Endothelial cell of umbilical vein (primary cell): ENCODE data around the gene ZDHHC19. TPM values are rescaled to one million over a fixed set of nuclear protein-coding genes. Genes with fewer than 3 reads are reported as not detected.

ENCODE experiments used
- BruUV-seq: library from RNA; stranded (reverse); fragments of 400-500 nt; replicated peaks from 2 replicates; lab custom pipeline; 2021; lab: Mats Ljungman, UMichigan
- CTCF ChIA-PET: fragments of 300-600, 350-600 bp; sonication (Branson Sonifier 250); formaldehyde crosslinking; loops from one replicate; lab custom pipeline; 2021; ENCODE audit warnings: antibody characterized with exemption, inconsistent platforms; lab: Charles Lee
- POLR2A ChIA-PET: fragments of 300-600, 350-600 bp; sonication (Branson Sonifier 250); formaldehyde crosslinking; loops from one replicate; lab custom pipeline; 2021; ENCODE audit warnings: antibody characterized with exemption, inconsistent platforms; lab: Charles Lee
- DNase-seq: peaks from one replicate; pipeline ENCODE4 v3.0.0-alpha.2; 2011; ENCODE audit warnings: low read depth, low spot score
- FAIRE-seq: peaks from 2 replicates; lab custom pipeline; 2011; peaks lifted over from hg19 to GRCh38; lab: Jason Lieb, UNC
- H2AFZ ChIP-seq: 2 replicates; pipeline ENCODE4 v1.6.0; 2012; ENCODE audit warnings: low read depth, low read length, control low read depth, inconsistent platforms
- H3K27ac ChIP-seq: 2 replicates; pipeline ENCODE4 v1.5.1; 2011; ENCODE audit warnings: low read depth, mild to moderate bottlenecking, control low read depth, low read length, moderate library complexity; ENCODE audit not compliant: insufficient read depth
- H3K27me3 ChIP-seq, 2 experiments: 2 replicates each; pipeline versions ENCODE4 v1.6.0 to v1.6.1; 2011; ENCODE audit warnings: low read length in 2 of 2, mixed read lengths in 1 of 2; ENCODE audit not compliant: control insufficient read depth in 2 of 2, insufficient read depth in 2 of 2
- H3K36me3 ChIP-seq, 2 experiments: 2 replicates in 1 of 2; 3 replicates in 1 of 2; pipeline ENCODE4 v1.5.1; 2011; ENCODE audit warnings: low read length in 2 of 2, mild to moderate bottlenecking in 1 of 2, moderate library complexity in 1 of 2; ENCODE audit not compliant: control insufficient read depth in 2 of 2, insufficient read depth in 2 of 2; ENCODE audit errors: extremely low read depth in 1 of 2
- H3K4me1 ChIP-seq: 3 replicates; pipeline ENCODE4 v1.5.1; 2011; ENCODE audit warnings: mild to moderate bottlenecking, low read length; ENCODE audit not compliant: control insufficient read depth, insufficient read depth; ENCODE audit errors: extremely low read depth
- H3K4me2 ChIP-seq: 2 replicates; pipeline ENCODE4 v1.6.1; 2011; ENCODE audit warnings: low read length, control low read depth, mixed read lengths; ENCODE audit not compliant: insufficient read depth
- H3K4me3 ChIP-seq, 3 experiments: fragments of 200-600 bp in 1 of 3; sonication (generic), shearing (Covaris generic) in 1 of 3; replicated peaks in 1 of 3; 2 replicates each; pipeline ENCODE4 v1.5.1; 2011 to 2016; ENCODE audit warnings: control low read depth in 3 of 3, low read length in 3 of 3, mild to moderate bottlenecking in 2 of 3, inconsistent platforms in 1 of 3, low read depth in 1 of 3, moderate library complexity in 1 of 3; ENCODE audit not compliant: insufficient read depth in 1 of 3
- H3K79me2 ChIP-seq: 2 replicates; pipeline ENCODE4 v1.6.0; 2012; ENCODE audit warnings: low read length, inconsistent platforms; ENCODE audit not compliant: control insufficient read depth, insufficient read depth
- H3K9ac ChIP-seq: replicated peaks from 2 replicates; pipeline ENCODE3; 2011; ENCODE audit warnings: low read length, control low read depth; ENCODE audit not compliant: insufficient read depth; ENCODE audit errors: extremely low read depth
- H3K9me1 ChIP-seq: replicated peaks from 3 replicates; pipeline ENCODE4 v1.6.0; 2011; ENCODE audit warnings: mild to moderate bottlenecking, low read length; ENCODE audit not compliant: control insufficient read depth, insufficient read depth; ENCODE audit errors: extremely low read depth
- H3K9me3 ChIP-seq: replicated peaks from 2 replicates; pipeline ENCODE4 v1.5.1; 2012; ENCODE audit warnings: low read length, inconsistent platforms; ENCODE audit not compliant: control insufficient read depth, insufficient read depth
- H4K20me1 ChIP-seq: replicated peaks from 2 replicates; pipeline ENCODE3; 2011; ENCODE audit warnings: mild to moderate bottlenecking, low read length; ENCODE audit not compliant: control insufficient read depth, insufficient read depth; ENCODE audit errors: extremely low read depth
- EZH2 ChIP-seq: IDR thresholded peaks from 2 replicates; pipeline ENCODE4 v1.6.1; 2012; ENCODE audit warnings: borderline replicate concordance, low read depth, mild to moderate bottlenecking, moderate library complexity, low read length, inconsistent platforms; ENCODE audit not compliant: severe bottlenecking
- FOS ChIP-seq: IDR thresholded peaks from 2 replicates; pipeline ENCODE4 v1.6.1; 2011; ENCODE audit warnings: mild to moderate bottlenecking, low read length, moderate library complexity, borderline replicate concordance; ENCODE audit not compliant: insufficient read depth
- JUN ChIP-seq: IDR thresholded peaks from 2 replicates; pipeline ENCODE4 v1.6.1; 2011; ENCODE audit warnings: borderline replicate concordance, low read depth; ENCODE audit not compliant: insufficient read length, insufficient read depth
- MYC ChIP-seq: IDR thresholded peaks from one replicate; pipeline ENCODE4 v1.6.1; 2011; ENCODE audit warnings: mild to moderate bottlenecking, low read depth, low read length
- POLR2A ChIP-seq: IDR thresholded peaks from 2 replicates; pipeline ENCODE4 v1.6.1; 2012; ENCODE audit warnings: low read depth, mild to moderate bottlenecking, control low read depth, low read length
- POLR2AphosphoS5 ChIP-seq: IDR thresholded peaks from 2 replicates; pipeline ENCODE4 v1.6.1; 2012; ENCODE audit warnings: low read depth, mild to moderate bottlenecking, control low read depth, low read length, moderate library complexity; ENCODE audit not compliant: insufficient read depth
- dilution Hi-C: fragments of 300-500 bp; cut with MboI; formaldehyde crosslinking; loops from one replicate; pipeline ENCODE4 v1.15.0; 2019; ENCODE audit warnings: low sequenced_read_pairs; ENCODE audit not compliant: extremely low pct_ligation_motif_present
- intact Hi-C: fragments of 100-400 bp; cut with micrococcal nuclease; formaldehyde crosslinking; loops from one replicate; pipeline ENCODE4 v1.10.0; 2022
- polyA plus RNA-seq, 4 experiments: library from polyadenylated mRNA; depleted of rRNA in 3 of 4; stranded (reverse) in 3 of 4; unstranded in 1 of 4; fragments of >200 nt; gene quantifications; 2 replicates each; pipeline versions ENCODE4 v1.2.1 to v1.2.3, GENCODE V29; 2011 to 2012; ENCODE audit warnings: missing spikeins in 1 of 4
- total RNA-seq: library from RNA; stranded (reverse); gene quantifications from 2 replicates; pipeline ENCODE4 v1.2.3, GENCODE V29; 2021
- TF ChIP-seq, protein P1 (sequence below): IDR thresholded peaks from 2 replicates; pipeline ENCODE4 v1.6.1; 2011; ENCODE audit not compliant: insufficient read depth, insufficient read length
- TF ChIP-seq, protein P2 (sequence below), 2 donors: IDR thresholded peaks; 1 replicate in 1 of 2; 2 replicates in 1 of 2; pipeline ENCODE4 v1.5.1; 2011; ENCODE audit warnings: low read length in 2 of 2, mild to moderate bottlenecking in 2 of 2, moderate library complexity in 2 of 2, control low read depth in 1 of 2, inconsistent platforms in 1 of 2, low read depth in 1 of 2; ENCODE audit not compliant: insufficient read depth in 1 of 2; ENCODE audit errors: extremely low read depth in 1 of 2

ZDHHC19 gene
- total and polyA plus RNA-seq, 2 donors (not counting 3 experiments of a cell fraction or from before 2014, with no cell fraction given): not detected

DNA sequence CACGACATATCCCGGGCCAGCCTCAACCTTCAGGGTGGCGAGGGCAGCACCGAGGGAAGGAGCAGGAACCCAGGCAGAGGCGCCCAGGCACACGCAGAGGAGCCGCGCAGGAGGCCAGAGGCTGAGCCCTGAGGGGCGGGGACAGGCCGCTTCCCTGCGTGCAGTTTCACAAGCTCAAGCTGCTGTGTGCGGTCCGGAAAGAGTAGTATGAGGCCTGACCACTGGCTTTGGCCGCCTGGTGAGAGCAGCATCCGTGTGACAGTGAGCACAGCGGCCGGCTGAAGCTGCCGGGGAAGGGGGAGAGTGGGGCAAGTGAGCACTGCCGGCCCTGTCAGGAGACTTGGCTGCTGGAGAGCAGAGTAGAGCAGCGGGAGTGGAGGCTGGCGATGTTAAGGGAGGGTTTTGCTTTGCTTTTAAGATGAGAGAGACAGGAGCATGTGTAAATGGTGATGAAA lies 8.7 kb downstream of the ZDHHC19 start:
- DNase-seq: no peak
- dilution Hi-C loops: no loop called here
- no peak overlapping the region for H2AFZ ChIP-seq

DNA sequence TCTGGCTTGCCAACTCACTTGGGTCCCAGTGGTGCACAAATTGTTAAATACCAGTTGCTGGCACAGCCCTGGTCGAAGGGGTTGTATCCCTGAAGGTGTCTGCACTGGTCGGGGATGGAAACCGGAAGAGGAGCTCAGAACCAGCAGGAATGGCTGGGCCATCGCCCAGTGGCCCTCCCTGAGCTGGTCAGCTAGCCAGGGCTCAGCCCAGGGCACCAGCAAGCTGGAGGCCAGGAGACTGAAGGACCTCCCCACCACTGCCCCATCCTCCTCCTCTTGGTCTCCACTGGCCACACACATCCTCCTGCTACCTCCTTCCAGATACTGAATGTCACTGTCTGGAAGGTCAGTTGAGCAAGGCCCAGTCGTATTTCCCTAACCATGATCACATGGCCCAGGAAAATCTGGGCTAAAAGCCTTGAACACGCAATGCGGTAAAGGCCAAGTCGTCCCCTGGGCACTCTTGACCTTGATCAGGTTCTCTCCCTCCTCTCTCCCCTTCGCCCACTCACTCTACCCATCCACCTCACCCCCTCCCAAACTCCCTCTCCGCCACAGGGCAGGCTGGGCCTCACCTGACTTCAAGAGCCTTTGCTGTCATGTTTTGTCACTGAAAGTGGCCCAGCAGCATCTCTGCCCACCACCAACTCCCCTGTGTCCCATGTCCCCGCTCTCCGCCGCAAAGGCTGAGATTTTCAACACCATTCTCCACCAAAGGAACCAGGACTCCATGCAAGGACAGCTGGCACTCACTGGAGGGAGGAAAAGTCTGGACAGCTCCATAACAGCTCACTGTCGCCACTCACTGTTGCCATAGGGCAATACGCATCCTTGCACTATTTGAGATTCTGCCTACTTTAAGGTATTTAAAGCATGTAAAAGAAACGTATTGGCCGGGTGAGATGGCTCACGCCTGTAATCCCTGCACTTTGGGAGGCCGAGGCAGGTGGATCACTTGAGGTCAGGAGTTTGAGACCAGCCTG lies 12.1 kb downstream of the ZDHHC19 start:
- Histone ChIP-seq H3K79me2 (no peaks in the 10 kb centered on the region), H3K27me3 (peaks cover 2% of the 10 kb centered on the region in 2 experiments), H3K27ac (no peak overlapping the region), H3K4me2 (no peak overlapping the region), H3K36me3 (no peaks in the 10 kb centered on the region), H3K4me3 (no peak overlapping the region), H3K9me3 (no peaks in the 10 kb centered on the region), H3K9ac (no peak overlapping the region), H2AFZ (no peak overlapping the region), H3K9me1 (no peaks in the 10 kb centered on the region), H4K20me1 (no peaks in the 10 kb centered on the region), H3K4me1 (no peaks in the 10 kb centered on the region)
- TF ChIP-seq, protein P1, sequence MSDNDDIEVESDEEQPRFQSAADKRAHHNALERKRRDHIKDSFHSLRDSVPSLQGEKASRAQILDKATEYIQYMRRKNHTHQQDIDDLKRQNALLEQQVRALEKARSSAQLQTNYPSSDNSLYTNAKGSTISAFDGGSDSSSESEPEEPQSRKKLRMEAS: no peak
- TF ChIP-seq FOS (no peak), POLR2AphosphoS5 (no peak)
- TF ChIP-seq, protein P2, sequence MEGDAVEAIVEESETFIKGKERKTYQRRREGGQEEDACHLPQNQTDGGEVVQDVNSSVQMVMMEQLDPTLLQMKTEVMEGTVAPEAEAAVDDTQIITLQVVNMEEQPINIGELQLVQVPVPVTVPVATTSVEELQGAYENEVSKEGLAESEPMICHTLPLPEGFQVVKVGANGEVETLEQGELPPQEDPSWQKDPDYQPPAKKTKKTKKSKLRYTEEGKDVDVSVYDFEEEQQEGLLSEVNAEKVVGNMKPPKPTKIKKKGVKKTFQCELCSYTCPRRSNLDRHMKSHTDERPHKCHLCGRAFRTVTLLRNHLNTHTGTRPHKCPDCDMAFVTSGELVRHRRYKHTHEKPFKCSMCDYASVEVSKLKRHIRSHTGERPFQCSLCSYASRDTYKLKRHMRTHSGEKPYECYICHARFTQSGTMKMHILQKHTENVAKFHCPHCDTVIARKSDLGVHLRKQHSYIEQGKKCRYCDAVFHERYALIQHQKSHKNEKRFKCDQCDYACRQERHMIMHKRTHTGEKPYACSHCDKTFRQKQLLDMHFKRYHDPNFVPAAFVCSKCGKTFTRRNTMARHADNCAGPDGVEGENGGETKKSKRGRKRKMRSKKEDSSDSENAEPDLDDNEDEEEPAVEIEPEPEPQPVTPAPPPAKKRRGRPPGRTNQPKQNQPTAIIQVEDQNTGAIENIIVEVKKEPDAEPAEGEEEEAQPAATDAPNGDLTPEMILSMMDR (IDR thresholded peaks at IDR 0.05; ENCODE audit: extremely low read depth in 1 of 2, insufficient read depth in 1 of 2, low read depth in 1 of 2, low read length in 2 of 2): peak in 1 of 2 donors; percentile 9
- no peak for FAIRE-seq
- no TSS peak for BruUV-seq
- POLR2A ChIA-PET: no interaction called here
- CTCF ChIA-PET: interaction anchor here (0.6 to 2.5 kb wide), 9 partner anchors 14 to 348 kb away, joined by 3 to 31 read pairs (median 4); no protein-coding TSS in a partner anchor
- DNase-seq: no peak
- intact Hi-C loops (loop anchor here (5.0 kb wide), 1 partner anchor 318 kb away; the partner anchor contains the start of gene SMCO1), dilution Hi-C loops (no loop called here)

More for the DNA sequence above, 8.7 kb downstream of the ZDHHC19 start:
- no peak for FAIRE-seq
- Histone ChIP-seq H4K20me1 (no peaks in the 10 kb centered on the region), H3K36me3 (no peaks in the 10 kb centered on the region), H3K27ac (no peak overlapping the region), H3K9me3 (no peaks in the 10 kb centered on the region), H3K4me1 (no peaks in the 10 kb centered on the region), H3K79me2 (no peaks in the 10 kb centered on the region), H3K4me3 (no peak overlapping the region), H3K4me2 (no peak overlapping the region), H3K9ac (no peak overlapping the region), H3K27me3 (peaks cover 2 to 4% of the 10 kb centered on the region in 2 experiments), H3K9me1 (no peaks in the 10 kb centered on the region)
- intact Hi-C loops: no loop called here
- no TSS peak for BruUV-seq
- ChIA-PET CTCF (no interaction called here), POLR2A (no interaction called here)
- no peak for TF ChIP-seq POLR2A
- TF ChIP-seq MYC: no peak
- no peak for TF ChIP-seq JUN
- TF ChIP-seq, protein P1: no peak
- no peak for TF ChIP-seq EZH2
